Uterus (tissue), 2 donors: ENCODE results near the gene FBN1.

Source experiments
- POLR2A ChIP-seq, 2 donors: fragments of 450-650 bp; IDR thresholded peaks; one replicate each; pipeline ENCODE4 v1.6.1; 2016; ENCODE audit warnings: antibody characterized with exemption in 2 of 2, mild to moderate bottlenecking in 1 of 2, moderate library complexity in 1 of 2
- TF ChIP-seq, protein P1 (sequence below), 4 experiments: fragments of 200-600 bp in 2 of 4; fragments of 450-650 bp in 2 of 4; sonication (generic) in 2 of 4; IDR thresholded peaks; one replicate each; pipeline ENCODE4 v1.5.1; 2016 to 2019; ENCODE audit warnings: antibody characterized with exemption in 4 of 4, mild to moderate bottlenecking in 2 of 4, moderate library complexity in 1 of 4

DNA sequence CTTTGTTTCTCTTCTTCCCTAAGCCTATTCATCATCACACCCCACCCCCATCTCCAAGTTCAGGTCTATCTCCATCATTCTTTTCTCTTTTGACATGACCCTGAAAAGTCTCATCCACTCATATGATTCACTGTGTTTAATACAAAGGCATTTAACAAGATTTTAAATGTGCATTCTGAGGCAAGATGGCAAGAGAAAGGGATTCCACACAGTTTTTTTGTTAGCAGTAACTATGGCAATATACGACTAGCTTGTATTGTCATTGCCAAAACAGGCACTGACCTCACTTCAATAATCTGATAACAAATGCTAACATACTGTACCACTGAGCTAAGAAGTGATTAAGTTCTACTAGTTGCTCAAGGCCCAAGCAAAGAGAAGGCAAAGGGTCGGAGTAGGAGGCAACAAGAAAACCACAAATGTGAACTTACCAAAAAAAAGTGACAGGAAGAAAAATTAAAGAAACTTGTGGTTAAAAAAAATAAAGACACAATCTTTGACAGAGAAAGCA lies 53.2 kb downstream of the FBN1 start:
- TF ChIP-seq, protein P1, sequence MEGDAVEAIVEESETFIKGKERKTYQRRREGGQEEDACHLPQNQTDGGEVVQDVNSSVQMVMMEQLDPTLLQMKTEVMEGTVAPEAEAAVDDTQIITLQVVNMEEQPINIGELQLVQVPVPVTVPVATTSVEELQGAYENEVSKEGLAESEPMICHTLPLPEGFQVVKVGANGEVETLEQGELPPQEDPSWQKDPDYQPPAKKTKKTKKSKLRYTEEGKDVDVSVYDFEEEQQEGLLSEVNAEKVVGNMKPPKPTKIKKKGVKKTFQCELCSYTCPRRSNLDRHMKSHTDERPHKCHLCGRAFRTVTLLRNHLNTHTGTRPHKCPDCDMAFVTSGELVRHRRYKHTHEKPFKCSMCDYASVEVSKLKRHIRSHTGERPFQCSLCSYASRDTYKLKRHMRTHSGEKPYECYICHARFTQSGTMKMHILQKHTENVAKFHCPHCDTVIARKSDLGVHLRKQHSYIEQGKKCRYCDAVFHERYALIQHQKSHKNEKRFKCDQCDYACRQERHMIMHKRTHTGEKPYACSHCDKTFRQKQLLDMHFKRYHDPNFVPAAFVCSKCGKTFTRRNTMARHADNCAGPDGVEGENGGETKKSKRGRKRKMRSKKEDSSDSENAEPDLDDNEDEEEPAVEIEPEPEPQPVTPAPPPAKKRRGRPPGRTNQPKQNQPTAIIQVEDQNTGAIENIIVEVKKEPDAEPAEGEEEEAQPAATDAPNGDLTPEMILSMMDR (IDR thresholded peaks at IDR 0.05) = no peak
- TF ChIP-seq POLR2A (IDR thresholded peaks at IDR 0.05) = no peak
